HG03095 (cell line): ENCODE data around the gene UFD1.

Experiments
- ATAC-seq: cut with Tn5 transposase; IDR thresholded peaks from one replicate; pipeline ENCODE4 v1.9.1; 2021; ENCODE audit warnings: moderate library complexity; ENCODE audit not compliant: unreplicated experiment

Gene UFD1

DNA sequence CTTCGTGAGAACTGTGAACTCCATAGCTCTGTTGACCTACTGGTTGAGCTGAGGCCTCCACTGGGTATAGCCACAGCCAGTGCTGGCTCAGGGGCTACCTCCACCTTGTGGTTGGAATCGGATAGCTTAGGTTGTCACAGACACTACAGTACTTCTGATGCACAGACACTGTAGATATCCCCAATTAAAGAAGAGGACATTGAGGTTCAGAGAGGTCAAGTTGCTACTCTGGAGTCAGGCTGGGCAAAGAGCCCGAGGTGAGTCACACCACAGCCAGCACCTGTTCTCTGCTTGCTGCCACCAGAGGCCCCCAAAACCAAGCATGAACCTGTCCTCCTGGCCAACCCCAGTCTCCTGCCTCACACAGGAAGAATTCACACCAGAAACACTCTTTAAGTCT, 5.4 kb downstream of the UFD1 start:
- ATAC-seq = no peak

DNA sequence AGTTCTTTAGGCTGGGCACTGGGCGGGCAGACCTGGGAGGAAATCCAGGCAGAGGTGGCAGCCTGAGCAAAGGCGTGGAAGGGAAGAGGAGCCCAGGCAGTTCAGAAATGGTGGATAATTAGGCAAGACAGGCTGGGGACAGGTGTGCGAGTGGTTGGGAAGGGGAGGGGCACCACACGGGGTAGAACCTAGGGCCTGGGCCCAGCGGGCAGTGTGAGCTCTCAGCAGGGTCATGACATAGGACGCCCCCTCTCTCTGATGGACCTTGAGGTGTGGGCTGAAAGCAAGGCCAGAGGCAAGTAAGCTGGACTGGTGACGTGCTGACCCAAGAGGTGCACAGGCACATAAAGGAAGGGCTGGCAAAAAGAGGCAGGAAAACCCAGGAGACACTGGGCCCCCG, 6.8 kb downstream of the UFD1 start:
- ATAC-seq = no peak

DNA sequence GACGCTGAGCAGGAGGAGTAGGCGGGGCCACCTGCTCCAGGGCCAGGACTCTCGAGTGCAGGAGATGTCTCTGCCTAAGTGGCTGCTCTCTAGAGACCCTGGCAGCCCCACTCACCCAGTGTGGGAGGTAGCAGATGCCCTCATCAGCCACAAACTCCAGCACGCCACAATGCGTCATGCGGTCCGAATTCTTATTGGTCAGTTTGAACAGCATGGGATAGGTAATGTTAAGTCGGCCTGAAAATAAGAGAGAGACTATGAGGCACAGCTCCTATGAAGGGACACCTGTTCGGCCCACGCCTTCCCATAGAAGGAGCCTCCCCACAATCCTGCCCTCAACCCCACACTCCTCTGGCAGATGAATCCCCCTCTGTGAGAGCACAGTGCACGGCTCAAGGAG, 7.4 kb downstream of the UFD1 start:
- no peak for ATAC-seq

DNA sequence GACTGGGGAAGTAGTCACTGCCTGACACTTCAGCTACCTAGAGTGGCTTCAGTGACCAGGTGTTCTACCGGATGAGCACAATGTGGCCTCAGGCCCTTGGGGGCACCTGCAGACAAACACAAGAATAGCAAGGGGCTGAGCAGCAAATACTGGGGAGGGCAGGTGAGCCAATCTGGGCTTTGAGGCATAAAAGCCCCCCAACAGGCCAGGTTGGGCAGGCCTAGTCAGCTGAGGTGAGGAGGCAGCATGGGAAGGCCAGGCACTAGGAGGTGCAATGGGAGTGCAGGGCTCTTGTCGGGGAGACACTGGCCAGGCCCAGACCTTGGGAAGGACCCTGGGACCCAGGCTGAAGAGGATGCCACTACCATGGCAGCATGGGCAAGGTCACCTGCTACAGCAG, 9.0 kb downstream of the UFD1 start:
- no peak for ATAC-seq

DNA sequence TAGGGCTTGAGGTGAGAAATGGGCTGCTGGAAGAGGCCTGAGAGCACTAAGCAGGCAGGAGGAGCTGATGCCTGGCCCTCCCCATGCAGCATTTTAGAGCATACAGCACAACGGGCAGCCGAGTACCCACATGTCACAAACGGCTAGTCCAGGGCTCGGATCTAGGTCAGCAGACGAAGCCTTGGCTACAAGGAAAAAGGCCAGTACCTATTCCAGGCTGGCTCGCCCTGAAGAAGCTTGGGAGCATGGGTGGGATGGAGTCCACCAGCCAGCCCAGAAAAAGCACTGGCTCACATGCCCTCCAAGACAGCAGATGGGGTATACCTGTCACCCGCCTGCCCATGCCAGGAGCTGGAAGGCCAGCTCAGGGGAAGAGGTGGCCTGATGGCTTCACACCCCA, 9.6 kb downstream of the UFD1 start:
- no peak for ATAC-seq

DNA sequence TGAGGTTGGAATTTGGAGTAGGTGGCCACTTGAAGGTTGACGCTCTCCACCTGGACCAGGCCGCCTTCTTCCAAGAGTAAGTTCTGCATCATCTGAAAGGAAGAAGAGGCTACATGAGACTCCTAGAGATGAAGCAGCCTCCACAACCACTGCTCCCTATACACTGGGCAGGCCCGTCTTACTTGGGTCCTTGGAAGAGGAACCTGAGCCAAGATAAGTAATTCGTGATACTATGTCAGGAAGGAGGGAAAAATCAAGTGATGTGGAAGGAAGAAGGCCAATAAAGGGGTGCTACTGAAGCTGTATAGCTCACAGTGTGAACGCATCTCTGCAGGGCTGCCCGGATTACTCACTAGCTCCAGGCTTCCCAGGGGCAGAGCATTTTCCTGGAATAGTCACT, 11.1 kb downstream of the UFD1 start:
- no peak for ATAC-seq

DNA sequence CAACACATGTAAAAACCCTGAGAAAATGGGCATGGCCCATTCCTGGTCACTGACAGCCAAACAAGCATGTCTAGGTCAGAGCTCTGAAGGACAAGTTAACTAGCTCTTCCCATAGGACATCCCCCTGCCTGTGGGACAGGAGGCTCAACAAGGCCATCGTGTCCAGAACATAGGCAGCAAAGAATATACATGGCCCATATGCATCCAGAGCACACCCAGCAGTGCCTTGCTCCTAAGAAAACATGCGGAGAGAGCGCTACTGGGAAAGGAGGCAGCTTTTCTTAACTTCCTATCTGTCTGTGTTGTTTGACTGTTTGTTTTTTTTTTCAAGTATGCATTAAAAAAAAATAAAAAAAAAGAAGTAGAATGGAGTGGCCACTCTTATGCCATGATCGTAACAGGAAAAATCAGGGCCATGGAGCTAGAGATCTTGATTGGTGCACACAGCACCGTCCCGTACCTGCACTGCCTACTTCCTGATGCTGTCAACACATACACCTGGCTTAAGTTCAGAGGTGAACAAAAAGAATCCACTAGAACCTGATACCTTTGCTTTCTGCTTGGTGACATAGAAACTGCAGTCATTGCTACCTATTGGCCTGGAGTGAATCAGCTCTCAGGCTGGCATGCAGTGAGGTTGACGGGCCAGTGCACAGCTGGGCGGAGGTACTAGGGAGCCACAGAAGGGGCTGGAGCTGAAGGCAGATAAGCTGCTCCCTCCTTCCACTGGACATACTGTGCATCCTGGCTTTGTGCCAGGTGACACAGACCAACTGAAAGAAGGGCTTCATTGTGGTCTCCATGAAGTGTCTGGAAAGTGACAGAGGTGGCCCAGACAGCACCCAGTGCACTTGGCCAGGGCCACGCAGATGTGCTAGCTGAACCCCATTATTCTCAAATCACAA, 11.9 kb downstream of the UFD1 start:
- no peak for ATAC-seq

DNA sequence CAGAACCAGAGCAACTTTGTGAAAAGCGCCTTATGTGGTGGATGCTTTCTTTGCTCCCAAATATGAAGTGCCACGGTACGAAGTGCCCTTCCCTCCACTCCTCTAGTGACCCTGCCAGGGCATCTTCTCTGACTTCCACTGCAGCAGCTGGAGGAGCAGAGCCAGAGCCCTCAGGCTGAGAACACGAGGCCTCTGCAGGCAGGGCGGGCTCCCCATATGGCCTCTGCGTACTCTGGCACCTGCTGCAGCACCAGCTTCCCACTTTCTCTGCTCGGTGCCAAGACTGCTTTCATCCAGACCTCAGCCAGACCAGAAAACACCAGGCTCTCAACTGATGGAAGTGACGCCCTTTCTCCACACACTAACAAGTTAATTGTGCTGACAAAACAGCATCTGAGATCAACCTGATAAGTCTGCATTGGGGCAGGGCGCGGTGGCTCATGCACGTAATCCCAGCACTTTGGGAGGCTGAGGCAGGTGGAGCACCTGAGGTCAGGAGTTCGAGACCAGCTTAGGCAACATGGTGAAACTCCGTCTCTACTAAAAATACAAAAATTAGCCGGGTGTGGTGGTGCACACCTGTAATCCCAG, 12.8 kb downstream of the UFD1 start:
- ATAC-seq = no peak

DNA sequence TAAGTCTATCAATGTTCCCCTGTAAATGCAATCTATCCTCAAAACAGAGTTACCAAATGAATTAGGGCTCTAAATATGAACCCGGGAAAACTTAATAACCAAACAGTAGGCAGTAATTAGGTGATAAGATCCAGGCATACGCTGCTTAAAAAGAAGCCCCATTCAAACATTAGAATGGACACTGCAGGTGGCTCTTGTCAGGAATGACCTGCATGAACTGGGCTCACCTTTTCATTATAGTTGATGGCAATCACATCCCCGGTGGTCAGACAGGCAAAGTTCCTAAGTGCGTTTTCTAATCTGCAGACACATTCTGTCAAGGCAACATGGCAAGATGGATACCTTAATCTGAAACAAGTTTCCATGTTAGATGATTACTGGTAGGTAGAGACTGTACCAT, 14.0 kb downstream of the UFD1 start:
- no peak for ATAC-seq

DNA sequence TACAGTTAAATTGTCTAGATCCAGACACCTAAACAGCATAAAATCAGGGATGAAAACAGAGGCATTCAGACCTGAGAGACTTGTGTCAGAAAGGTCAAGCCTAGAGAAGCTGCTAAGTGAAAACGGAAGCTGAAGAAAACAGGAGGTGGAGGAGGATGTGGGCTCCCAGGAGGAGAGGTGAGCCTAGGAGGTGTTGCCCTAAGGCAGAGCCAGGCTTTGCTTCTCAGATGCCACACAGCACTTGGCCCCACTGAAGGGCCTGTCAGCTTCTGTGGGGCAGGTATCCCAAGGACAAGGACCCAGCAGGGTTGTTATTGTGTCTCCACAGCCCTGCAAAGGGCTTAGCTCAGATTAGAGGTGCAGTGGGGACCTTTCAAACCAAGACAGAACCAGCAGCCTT, 14.4 kb downstream of the UFD1 start:
- ATAC-seq = no peak

DNA sequence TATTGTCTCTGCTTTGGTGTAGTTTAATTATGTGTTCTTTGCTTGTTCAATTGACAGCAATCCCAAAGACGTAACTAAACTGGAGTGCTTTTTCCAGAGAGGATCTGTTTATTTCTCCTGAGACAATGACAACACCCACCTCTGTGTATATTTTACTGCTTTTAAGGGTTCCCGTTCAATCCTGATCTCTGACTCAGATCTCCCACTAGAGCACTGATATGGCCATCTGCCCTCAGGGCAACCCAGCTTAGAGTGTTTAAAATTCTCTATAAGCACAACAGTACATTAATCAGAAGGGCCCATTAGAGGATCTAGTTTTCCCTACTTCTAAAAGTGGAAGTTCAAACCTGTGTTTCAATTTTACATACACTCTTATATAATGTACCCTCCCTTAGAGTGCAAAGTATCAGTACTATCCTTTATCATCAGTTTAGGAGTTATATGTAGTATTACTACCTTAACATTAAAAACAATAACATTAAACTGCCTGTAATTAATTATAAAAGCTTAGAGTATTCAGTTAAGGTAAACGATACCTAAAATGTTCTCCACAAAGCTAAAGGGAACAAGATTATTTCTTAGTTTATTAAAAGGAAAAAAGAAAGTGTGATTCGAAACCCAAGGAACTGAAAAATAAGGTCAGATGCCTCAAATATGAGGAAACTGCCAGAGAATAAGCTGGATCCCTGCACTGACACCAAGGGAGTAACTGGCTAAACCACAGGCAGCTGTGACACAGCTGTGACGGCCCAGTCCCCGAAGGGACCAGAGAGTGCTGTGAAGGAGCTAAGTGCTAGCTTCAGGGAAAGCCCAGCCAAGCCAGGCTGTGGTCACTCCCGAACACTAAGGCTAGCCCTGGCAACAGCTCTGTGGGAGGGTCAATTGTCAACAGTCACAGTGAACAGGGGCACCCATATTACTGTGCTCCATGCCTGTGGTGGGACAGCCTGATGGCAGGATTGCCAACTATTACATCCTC, 15.2 kb downstream of the UFD1 start:
- ATAC-seq = no peak

DNA sequence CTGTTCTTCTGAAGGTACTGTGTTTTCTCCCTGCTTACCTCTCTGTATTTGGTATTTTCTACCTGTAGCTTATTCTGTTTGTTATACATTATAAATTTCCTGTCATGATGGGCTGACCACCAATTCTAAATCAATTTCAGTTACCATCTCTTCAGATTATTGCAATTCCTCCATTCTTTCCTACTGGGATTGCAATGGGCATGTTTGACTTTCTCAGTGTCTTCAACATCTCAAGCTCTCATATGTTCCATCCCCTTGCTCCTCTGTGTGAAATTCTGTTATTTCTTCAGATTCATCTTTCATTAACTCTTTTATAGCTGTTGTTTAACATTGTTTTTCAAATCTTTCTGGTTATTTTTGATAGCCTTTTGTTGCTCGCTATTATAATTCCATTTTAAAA, 16.0 kb downstream of the UFD1 start:
- no peak for ATAC-seq

DNA sequence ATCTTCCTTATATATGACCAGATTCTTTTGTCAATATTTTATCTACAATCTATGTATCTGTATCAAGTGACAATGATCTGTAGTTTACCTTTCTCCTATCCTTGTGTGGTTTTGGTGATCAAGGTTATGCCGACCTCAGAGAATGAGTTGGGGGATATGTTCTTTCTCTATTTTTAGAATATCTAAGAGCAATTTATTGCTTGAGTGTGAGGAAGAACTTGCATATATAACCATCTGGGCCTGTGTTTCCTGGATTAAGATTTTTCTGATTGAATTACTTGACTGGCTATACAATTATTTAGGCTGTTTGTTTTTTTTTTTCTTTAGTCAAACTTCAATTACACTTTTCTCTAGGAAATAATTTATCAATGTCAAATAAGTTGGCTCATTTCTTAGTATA, 17.5 kb downstream of the UFD1 start:
- no peak for ATAC-seq

DNA sequence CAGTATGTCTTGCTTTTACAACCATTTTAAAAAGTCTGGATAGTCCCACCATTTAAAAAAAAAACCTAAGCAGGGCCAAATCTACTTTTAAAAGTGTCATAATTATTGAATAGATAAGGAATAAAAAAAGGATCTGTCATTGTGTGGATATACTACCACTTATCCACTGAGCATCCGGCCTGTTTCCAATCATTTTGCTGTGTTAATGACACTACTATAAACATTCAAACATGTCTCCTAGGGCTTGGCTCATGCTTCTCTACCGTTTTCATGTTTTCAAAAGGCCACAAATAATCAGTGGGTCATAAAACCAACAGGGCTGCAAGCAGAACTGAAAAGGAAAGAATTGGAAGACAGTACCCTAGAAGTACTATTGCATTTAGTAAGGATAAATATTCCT, 19.0 kb downstream of the UFD1 start:
- no peak for ATAC-seq

DNA sequence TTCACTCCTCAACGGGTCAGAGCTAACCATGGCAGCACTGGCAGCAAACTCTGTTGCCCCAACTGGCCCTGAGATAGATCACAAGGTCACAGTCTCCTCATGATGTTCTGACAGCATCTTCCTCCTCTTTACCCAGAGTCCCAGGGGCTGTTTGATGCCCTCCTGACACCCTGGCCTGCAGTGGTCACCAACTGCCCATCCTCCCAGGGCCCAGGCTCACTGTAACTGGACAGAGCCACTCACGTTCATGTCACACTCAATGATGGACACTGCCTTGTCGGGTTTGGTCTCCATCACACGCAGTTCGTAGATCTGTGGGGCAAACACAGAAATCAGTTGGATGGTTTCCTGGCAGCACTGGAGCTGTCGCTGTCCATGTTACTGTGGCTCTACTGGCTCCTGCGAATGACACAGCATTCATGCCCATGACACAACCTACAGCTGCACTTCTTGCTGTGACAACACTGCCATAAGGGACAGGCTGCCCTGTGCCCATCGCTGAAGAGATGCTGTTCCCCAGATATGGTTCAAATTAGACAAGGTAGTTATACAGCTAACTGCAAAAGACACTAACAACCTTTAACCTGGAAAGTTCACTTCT, 21.1 kb downstream of the UFD1 start:
- ATAC-seq = no peak

DNA sequence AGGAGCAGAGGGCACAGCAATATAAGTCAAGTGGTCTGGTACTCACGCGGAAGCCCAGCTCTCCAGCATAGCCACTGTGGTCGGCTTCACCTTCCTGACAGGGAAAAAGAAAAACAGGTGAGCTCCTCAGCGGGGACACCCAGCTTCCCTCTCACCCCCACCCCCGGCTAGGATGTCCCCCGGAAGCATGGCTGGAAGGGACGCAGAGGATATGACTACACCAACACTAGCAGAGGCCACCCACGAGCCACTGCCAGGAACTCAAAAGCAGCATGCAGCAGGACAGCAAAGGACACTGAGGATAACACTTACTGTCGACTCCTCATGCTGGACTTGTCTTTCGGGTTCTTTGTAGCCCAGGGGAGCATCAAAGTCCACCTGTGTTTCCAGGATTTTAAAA, 22.5 kb downstream of the UFD1 start:
- ATAC-seq = no peak

DNA sequence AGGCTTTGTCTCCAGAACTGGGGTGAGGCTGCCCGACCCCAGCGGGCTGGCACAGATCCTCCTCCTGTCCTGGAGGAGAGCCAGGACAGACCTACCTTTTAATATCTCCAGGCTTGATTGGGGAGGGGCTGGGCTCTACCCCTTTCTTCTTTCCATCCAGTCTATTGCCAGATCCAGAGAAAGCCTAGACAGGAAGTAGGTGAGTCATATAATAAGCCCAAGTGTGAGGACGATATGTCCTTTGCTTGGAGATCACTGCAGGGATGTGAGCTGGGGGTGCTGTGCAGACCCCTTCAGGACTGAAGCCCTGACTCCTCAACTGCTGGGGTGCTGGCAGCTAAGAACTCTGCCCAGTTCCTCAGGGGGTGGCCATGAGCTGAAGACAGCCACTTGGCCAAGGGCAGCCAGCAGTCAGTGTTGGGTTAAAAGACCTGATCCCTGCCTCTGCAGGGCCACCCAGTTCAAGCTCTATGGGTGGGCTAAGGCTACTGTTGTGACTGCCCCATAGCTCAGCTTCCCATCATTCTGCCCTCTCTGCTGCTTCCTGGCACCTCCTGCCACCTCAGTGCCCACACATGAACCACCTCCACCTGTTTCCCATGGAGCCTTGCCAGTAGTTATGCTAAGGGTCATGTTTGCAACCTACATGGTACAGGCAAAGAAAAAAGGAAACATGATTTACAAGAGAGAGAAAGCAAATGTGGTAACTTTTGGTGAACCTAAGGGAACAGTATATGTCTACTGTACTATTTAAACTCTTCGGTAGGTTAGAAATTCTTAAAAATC, 23.2 kb downstream of the UFD1 start:
- no peak for ATAC-seq

DNA sequence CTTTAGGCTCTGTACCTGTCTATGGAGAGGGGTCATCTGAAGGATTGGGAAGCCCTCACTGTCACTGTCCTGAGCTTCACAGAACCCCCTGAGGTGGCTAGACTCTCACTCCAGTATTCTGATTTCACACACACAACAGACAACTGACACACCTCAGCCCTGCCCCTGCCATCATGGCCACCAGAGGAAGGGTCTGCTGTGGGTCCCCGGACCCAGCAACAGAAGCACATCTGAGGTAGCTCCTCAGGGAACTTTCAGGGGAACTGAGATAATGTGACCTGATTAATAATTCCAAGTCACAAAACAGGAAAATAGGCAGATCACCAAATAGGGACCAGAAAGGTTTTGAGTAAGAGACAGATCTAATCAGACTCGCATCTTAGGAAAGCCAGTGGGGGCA, 24.0 kb downstream of the UFD1 start:
- no peak for ATAC-seq

DNA sequence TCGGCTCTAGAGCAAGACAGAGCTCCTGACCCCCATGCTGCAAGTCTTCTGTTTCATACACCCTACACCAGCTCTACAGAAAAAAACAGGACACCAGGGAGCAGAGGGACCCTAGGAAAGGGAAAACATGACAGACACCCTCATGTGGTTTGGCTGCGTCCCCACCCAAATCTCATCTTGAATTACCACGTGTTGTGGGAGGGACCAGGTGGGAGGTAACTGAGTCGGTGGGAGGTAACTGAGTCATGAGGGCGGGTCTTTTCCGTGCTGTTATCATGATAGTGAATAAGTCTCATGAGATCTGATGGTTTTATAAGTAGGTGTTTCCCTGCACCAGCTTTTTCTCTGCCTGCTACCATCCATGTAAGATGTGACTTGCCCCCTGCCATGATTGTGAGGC, 24.8 kb downstream of the UFD1 start:
- no peak for ATAC-seq

DNA sequence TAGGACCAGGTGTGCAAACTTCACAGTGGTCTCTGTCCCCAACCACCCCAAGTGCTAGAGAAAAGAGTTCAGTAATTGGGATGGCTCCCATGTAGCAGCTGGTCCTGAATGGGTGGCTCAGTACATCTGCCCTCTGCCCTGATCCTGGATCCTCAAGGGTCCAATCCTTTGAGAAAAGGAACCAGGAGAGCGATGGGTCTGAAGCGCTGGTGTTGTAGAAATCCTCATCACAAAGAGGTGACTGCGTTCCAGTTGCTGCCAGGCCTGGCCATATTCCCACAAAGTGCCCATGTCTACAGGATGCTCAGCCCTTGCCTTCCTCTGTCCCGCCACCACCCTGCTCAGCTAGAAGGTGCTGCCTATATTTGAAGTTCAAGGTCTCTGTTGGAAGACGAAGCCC, 25.3 kb downstream of the UFD1 start:
- no peak for ATAC-seq
